NCI-H1417 treated with DMSO at 0.1 percent for 48 hours (cell line): ENCODE data around the gene NCKAP5.

ENCODE experiments used
- DNase-seq: peaks from one replicate; lab custom pipeline; 2025; lab: John Stamatoyannopoulos, UW

NCKAP5 gene

DNA sequence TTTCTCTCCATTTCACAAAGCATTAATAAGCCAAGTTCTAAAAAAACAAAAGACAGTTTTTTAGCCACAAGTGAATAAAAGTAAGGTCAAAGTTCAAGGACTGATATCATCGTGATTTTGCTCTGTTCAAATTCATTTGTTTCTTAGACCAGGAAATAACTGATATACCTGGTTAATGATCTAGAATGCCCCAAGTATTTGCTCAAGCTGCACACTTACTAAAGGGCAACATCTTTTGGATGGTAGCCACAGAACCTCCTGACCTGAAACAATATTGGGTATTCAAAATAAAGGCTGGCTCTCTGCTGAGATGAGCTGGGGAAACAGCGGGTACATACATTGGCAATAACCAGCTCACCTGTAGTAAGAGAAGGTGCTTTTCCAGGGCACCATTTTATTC lies 583.5 kb downstream of the NCKAP5 start:
- no peak for DNase-seq

DNA sequence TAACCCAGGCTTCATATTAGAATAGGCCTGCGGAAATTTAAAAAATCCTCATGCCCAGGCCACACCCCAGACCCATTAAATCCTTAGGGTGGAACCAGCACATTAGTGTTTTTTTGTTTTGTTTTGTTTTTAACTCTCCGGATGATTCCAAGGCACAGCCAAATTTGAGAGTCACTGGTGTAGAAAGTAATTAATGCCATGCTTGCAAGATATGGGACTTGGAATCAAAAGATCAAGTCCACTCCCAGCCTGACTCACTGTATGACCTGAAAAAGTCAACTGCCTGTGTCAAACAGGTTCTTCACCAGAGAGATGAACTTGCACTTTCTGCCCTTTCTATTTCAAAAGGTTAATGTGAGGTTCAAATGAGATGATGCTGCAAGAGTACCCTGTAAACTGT lies 588.0 kb downstream of the NCKAP5 start:
- no peak for DNase-seq

DNA sequence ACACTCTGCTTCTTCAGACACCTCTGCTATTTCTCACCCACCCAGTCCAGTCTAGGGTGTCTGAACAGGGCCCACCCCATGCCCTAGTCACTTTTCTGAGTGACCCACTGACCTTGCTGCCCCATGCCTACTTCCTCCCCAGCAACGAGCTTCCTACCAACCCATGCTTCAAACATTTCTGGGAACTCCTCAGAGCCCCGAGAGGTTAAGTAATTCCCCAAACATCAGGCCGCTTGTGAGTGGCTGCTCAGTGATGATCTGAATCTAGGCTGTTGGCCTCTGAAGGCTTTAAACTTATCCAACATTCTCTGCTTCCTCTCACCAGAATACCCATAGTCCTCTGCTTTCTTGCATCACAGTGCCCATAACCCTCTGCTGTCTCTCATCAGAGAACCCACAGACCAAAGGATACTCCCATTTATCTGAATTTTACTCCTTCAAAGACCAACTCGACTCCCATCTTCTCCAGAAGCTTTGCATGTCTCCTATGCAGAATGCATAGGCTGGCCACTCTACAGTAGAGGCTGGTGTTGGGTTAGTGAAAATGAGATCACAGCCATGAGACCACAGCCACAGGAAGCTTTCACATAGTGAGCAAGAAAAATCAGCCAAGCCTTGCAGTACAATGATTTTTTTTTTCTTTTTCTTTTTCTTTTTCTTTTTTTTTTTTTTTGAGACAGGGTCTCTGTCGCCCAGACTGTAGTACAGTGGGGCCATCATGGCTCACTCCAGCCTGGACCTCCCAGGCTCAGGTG lies 588.7 kb downstream of the NCKAP5 start:
- no peak for DNase-seq

DNA sequence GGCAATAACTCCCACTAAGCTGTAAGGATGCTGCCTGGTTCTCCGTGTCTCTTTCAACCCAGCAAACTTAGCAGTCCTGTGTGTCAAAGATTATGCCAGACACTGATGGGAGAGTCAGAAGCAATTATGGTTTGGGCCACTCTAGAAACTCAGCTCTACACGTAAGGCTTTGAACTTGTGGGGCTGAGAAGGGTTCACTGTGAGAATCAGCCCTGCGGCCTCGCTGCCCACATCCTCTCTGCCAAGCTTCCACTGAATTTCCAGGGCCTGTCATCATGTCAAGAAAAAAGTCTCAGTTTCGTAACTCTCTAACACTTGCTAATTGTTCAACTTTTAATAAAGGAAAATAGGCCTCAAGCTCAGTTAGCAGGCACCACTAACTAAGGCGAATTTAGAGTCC lies 589.4 kb downstream of the NCKAP5 start:
- DNase-seq: no peak

DNA sequence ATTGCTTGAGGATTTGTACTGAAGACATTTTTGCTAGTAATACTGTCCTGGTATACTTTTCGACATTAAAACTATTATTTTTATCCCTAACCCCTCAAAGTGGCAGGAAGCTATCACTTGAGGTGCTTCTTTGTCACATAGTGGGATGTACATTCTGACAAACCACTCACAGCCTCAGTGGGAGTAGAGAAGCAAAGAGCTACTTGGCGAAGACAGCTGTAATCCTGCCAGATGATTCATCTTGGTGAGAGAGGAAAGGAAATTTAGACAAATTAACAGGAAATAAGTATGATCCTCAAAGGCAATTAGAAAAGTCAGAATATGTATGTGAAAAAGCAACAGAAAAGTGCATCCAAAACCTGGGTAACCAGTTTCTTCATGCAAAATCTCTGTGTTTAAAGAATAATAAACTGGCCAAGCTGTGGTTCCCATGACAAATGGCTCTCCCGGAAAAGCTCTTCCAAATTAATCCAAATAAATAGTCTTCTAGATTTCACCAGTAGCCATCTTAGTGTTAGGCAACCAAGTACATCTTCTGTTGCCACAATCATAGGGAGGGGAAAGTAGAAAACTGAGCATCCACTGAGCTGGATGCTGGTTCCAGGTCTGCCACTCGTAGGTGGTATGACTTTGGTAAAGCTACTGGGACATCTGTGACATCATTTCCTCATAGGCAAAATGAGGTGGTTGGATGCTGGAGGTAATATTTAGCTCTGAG lies 590.3 kb downstream of the NCKAP5 start:
- no peak for DNase-seq

DNA sequence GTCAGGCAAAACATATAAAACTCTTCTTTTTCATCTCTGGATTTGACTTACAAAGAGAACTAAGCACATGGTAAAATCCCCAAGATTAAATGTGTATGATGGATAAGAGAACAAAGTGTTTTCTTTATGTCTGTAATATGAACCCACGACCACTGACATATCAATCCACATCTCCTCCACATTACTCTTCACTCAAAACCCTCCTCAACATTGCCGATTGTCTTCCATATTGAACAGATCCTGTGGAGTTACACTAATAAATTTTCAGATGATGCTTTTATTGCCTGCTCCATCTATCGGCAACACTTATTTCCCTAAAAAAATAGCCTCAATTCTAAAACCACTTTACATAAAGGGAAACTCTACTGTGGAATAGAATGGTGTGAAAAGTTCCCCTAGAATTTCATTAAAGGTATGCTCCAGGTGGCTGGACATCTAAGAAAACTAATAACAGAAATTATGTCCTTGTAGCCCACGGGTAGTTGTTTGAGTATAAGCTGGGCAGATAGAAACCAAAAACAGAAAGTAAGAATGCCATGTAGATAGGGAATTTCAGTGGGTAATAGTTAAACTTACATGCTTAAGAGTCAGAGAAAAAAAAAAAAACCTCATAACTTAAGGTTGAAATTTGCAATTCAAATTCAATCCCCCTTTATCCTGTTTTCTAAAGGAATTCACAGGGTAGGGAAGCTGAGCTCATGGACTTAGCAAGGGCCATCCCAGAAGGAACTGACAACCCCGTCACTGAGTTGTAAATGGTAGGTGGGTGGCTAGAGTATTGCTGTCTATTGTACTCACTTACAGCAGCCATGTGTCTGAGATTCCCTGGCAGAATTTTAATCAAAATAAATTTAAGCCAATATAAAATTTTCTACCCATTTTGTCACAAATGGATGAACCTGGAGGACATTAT lies 592.8 kb downstream of the NCKAP5 start:
- no peak for DNase-seq

DNA sequence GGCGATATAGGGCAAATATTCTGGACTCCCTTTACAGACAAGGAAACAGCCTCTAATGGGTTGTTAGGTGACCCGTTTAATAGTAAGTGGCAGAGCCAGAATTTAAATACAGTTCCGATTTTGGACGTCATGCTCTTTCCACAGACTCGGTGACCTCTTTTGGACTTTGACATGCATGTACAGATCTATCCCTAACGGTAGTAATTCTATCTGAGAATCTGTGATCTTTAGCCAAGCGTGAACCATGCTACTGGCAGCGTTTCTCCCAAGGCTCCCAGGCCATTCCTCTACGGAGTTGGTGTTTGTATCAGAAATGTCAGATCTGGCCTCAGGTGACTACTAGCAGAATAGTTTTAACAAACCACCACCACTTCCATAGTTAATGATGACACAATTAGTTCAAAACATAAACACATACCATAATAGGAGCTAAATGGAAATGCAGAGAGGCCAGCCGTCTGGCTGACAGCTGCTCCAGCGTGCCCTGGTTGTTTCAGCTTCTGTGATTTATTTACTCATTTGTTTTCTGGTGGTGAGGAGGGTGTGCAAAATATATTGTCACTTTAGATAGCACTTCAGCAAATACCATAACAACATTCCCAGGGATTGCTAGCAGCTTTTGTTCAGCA lies 593.7 kb downstream of the NCKAP5 start:
- no peak for DNase-seq

DNA sequence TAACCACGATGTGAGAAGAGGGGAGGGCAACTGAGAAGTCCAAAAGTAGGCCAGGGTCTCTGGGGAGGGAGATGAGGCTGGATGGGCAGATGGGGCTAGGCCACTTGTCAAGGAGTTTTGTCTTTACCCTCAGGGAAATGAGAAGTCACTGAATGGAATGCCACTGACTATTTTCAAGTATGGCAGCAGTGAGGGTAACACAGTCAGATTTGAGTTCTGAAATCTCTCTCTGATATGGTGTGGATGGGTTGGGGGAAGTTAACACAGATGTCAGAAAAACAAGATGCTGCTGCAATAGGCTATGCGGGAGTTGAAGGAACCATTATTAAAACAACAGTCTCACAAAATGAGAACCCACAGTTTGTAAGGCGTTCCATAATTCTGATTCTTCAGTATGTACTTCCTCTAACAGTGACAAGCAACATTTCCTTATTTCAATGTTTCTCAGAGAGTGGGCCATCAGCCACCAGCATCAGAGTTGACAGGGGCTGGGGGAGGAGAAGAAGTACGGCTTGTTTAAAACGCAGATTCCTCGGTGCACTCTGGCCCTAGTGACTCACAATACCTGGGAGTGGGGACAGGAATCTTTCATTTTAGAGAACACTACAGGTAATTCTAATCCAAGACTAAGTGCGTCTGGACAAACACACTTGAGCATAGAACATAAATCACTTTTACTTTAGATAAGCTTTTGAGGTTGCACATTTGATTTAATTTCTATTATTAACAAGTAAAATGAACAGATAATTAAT lies 596.8 kb downstream of the NCKAP5 start:
- no peak for DNase-seq

DNA sequence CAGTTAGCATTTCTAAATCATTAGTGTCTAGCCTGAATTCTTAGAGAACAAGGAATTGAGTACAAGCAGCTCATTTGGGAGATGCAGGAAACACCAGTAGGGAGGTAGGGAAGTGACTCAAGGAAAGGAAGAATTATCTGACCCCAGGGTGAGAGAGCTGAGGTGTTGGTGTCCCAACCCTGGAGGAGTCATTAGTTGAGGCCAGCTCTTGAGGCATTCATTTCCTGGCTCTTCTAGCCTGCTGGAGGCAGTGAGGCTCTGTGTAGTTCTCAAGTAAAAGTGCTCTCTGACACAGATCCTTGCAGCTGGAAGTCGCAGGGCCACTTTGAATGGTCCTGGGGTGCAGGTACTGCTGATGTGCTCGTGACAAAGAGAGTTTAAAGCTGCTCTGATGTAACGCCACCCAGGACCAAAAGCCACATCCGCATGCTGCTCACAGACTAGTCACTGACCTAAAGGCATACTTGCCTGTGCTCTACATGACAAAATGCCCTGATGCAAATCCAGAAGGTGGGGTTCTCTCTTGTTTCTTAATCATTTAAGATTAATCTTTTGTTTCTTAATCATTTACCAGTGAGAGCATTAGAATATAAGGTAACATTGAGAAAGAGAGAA lies 598.8 kb downstream of the NCKAP5 start:
- no peak for DNase-seq

DNA sequence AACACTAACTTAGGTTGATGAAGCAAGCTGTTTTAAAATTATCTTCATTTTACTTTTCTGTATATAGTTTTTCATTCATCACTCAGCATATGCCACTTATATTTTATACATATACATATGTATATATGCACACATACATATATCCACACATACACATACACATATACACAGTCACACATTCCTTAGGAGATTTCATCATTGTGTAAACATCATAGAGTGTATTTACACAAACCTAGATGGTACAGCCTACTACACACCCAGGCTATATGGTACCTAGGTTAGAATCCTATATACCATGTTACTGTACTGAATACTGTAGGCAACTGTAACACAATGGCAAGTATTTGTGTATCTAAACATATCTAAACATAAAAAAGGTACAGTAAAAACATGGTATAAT lies 602.8 kb downstream of the NCKAP5 start:
- no peak for DNase-seq

DNA sequence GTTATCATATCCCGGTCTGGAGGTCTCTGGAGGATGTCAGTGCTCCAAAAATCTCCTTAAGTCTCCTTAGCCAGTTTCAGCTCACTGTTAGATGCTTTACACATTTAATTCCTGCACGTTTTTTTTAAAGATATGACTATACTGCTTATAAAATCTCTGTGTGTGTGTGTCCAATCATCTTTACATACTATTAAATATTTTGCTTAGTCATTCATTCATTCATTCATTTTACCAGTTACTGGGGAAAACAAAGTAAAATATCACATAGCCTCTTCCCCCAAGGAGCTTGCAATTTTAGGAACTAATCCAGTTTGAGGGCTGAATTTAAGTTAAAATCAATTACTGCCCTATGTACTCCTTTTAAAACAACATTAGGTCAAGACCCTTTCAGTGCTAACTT lies 605.1 kb downstream of the NCKAP5 start:
- DNase-seq: no peak

DNA sequence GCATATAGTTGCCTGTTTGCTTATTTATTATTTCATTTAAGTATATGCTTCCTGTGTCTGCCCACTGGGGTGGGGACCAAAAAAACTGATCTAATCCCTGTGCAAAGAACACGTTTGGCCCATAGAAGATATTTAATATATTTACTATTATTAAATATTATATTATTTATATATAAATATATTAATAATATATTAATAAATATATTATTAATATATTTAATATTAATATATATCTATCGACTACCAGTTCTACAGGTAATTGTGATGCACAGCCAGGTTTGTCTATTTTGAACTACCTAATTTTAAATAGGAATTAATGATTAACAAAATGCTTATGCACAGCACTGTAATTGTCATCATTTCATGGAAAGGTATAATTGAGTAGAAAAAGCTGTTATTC lies 609.4 kb downstream of the NCKAP5 start:
- DNase-seq: no peak

DNA sequence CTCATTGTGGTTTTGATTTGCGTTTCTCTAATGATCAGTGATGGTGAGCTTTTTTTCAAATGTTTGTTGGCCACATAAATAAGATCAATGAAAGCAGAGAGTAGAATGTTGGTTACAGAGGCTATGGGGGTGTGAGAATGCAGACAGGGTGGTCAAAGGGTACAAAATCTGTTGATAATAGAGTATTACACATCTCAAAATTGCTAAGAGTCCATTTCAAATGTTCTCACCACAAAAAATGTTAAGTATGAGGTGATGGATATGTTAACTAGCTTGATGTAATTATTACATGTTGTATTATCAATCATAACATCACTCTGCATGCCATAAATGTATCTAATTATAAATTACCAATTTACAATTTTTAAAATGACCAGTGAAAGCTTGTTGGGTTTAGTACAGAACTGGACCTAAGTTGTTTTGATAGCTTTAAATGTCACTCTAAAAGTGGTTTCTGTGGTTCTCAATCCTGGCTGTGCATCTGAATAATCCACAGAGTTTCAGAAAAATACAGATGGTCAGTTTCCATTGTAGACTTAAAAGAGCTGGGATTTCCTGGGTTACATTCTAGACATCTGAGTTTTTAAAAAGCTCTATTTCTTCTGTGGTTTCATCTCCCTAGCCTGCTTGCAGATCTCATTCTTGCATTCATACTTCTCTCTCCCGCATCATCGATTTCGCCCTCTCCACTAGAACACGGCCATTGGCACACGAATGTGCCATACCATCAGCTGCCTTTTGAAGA lies 612.2 kb downstream of the NCKAP5 start:
- no peak for DNase-seq

DNA sequence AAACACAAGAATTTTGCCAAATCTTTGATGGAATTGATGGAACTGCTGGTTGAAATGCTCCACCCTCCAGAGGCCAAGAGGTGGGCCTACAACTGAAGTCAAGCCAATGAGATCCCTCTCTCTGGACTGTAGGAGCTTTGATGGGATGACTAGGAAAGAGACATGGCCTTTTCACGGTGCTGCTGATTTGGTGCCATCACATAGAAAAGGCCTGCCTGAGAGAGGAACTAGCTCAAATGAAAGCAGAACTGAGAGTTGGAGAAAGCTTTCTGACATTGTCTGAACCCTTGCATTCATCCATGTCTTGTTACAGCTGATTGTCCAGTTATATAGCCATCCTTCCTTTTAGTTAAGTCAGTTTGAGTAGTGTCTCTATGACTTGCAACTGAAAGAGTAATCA lies 614.5 kb downstream of the NCKAP5 start:
- no peak for DNase-seq

DNA sequence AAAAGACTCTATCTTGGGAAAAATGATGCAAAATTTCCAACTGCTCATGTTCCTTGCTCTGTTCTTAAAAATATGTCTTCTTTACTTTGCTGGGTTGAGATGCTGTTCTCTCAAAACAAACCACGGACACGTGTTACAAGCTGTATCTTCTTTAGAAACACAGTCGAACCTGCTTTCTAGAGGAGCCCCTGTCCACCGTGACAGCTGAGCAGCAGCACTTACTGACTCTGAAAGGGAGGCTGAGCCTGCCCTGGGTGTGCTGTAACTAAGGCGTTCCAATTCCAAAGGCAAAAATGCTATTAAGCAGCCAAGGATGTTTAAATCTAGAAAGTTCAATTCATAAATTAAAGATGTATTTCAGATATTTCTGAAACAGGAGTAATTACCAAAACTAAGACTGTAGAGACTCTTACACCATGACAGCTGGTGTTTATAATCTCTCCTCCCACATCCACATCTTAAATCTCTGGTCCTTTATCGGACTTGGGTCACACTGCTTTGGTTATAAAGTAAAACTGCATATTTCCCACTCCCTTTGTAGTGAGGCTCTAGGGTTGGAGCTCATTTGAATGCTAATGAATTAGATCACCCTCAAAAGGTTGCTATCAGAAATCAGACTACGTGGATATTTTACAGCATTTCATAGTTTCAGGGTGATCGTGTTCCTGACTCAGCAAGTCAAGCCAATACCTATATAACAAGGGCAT lies 617.1 kb downstream of the NCKAP5 start:
- DNase-seq: no peak

DNA sequence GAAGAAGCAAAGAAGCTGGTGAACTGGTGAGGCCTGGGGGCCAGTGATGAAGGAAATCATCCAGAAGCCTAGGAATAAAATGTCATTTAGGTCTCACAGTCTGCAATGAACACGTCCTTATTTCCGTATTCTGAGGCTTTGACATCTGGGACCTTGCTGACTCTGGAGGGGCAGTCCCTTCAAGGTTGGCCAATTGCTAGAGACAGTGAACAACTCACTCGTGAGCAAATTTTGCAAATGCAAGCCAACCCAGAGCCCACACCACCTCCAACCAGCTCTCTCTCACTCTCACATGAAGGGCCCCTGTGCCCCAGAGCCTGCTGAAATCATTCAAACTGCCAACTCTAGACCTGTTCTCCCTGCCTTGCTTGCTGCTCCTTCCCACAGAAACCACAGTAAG lies 619.2 kb downstream of the NCKAP5 start:
- no peak for DNase-seq

DNA sequence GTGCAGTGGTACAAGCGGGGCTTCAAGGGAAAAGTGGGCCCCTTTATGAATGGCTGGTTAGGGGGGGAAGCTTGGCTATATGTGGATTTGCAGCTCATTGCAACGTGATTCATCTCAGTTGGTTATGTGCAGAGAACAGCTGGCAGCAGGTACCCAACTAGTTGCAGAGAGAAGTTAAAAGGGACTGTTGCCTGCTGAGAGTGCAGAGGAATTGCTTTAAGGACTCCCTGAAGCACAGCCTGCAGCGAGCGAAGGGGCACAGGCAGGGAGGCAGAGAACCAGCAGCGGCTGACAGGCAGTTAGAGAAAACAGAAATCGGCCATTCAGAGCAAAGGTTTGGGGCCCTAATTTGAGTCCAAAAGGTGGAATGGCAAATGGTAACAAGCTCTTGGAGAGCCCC lies 620.1 kb downstream of the NCKAP5 start:
- DNase-seq: no peak

DNA sequence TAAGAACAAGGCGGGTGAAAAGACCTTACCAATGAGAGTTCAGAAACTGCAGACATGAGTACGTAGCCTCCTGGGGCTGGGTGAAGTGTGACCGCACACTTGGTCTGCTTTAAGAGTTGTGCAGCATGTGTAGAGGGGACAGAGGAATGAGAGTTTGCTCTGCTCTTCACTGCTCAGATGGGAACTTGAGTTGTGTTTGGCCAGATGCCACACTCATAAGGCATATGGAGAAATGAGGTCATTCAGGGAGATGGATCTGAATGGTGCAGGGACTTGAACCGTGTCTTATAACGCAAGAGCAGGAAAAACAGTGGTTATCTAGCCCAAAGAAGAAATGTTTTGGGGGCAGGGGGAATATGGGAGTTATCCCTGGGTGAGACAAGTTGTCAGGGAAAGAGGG lies 624.4 kb downstream of the NCKAP5 start:
- DNase-seq: no peak

DNA sequence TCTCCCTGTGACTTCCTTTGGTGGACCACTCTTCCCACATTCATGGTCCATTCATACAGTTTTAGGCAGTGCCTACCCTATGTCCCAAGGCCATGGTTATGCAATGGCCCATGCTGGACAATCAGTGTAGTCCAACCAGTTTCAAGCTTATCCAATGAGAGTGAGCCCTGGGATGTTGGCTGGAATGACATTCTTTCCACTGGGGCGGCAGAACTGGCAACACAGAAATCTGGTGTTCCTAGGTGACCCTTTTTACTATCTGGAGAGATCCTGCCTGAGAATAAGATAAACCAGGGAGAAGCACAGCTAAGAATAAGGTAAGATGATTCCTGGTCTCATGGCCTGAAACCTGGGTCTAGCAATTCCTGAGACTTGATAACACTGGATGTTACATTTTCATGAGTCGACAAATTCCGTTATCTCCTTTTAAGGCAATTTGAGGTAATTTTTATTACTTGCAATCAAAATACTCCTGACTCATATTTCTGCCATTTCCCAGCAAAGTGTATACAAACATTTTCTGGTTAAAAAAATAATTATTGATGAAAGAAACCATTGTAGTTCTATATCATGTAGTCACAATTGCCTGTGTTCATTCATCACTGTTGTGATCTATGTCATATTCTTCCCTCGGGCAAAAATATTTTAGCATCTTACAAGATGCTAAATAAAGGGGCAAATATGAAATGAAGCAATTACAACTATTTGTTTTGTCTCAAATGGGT lies 626.8 kb downstream of the NCKAP5 start:
- DNase-seq: no peak
